Ectodermal cell (in vitro differentiated cells): ENCODE measurements around the gene HSPB1. TPM values are rescaled to one million over a fixed set of nuclear protein-coding genes. Genes with fewer than 3 reads are reported as not detected.

Experiments
- H3K27ac ChIP-seq: 2 replicates; pipeline ENCODE4 v1.7.0; 2013; ENCODE audit warnings: mild to moderate bottlenecking, low read depth, low read length; ENCODE audit not compliant: insufficient read depth, poor library complexity, severe bottlenecking
- H3K27me3 ChIP-seq: 2 replicates; pipeline ENCODE4 v1.7.0; 2013; ENCODE audit warnings: mild to moderate bottlenecking, low read length; ENCODE audit not compliant: insufficient read depth, control insufficient read depth, poor library complexity, severe bottlenecking
- H3K36me3 ChIP-seq: one replicate; pipeline ENCODE4 v1.7.0; 2013; ENCODE audit warnings: low read length; ENCODE audit not compliant: control insufficient read depth, insufficient read depth
- H3K4me1 ChIP-seq: one replicate; pipeline ENCODE4 v1.7.0; 2013; ENCODE audit warnings: low read length; ENCODE audit not compliant: control insufficient read depth, insufficient read depth
- H3K4me3 ChIP-seq: 2 replicates; pipeline ENCODE4 v1.7.0; 2013; ENCODE audit warnings: low read depth, low read length, control low read depth; ENCODE audit not compliant: insufficient read depth
- H3K9me3 ChIP-seq: 2 replicates; pipeline ENCODE4 v1.7.0; 2013; ENCODE audit warnings: mild to moderate bottlenecking, low read length, moderate library complexity; ENCODE audit not compliant: control insufficient read depth
- WGBS, 2 experiments: methylation state at CpG; one replicate each; pipeline ENCODE4 v1.1.7; 2013; ENCODE audit warnings: missing lambda C conversion rate in 2 of 2; 5-methylcytosine and 5-hydroxymethylcytosine counted together
- polyA plus RNA-seq, 4 experiments: library from polyadenylated mRNA; stranded (reverse); fragments of 50-300 nt; gene quantifications; one replicate each; pipeline ENCODE4 v1.2.3, GENCODE V29; 2013

Gene HSPB1
- polyA plus RNA-seq (2013, experiment 1 of 4), result 92.7 TPM
- polyA plus RNA-seq (2013, experiment 2 of 4), result 94.5 TPM
- 128 TPM for polyA plus RNA-seq (2013, experiment 3 of 4)
- 139 TPM for polyA plus RNA-seq (2013, experiment 4 of 4)

DNA sequence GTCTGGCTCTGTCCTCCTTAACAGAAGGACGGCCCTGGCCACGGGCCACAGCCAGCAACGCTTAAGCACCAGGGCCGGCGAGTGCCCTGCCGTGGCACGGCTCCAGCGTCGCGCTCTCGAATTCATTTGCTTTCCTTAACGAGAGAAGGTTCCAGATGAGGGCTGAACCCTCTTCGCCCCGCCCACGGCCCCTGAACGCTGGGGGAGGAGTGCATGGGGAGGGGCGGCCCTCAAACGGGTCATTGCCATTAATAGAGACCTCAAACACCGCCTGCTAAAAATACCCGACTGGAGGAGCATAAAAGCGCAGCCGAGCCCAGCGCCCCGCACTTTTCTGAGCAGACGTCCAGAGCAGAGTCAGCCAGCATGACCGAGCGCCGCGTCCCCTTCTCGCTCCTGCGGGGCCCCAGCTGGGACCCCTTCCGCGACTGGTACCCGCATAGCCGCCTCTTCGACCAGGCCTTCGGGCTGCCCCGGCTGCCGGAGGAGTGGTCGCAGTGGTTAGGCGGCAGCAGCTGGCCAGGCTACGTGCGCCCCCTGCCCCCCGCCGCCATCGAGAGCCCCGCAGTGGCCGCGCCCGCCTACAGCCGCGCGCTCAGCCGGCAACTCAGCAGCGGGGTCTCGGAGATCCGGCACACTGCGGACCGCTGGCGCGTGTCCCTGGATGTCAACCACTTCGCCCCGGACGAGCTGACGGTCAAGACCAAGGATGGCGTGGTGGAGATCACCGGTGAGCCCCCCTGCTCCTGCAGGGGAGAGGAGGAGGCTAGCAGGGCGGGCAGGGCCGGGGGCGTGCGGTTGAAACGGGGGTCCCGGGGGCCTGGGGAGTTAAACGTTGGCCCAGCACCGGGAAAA, at the start of gene HSPB1:
TSS of gene HSPB1 (plus strand) at position 327 of the 855 bp plus-strand sequence. CDS start at position 367, 40 bp downstream.
- Histone ChIP-seq H3K27me3 (peaks cover 23% of the 10 kb centered on the region), H3K9me3 (no peaks in the 10 kb centered on the region), H3K4me1 (peaks cover 18% of the 10 kb centered on the region), H3K36me3 (no peaks in the 10 kb centered on the region), H3K4me3 (peak within 1 kb of the TSS; percentile 27), H3K27ac (no peak within 1 kb of the TSS)
- WGBS, 2 experiments, result 1 to 2% methylated on average over 75 of the region's 75 CpGs

DNA sequence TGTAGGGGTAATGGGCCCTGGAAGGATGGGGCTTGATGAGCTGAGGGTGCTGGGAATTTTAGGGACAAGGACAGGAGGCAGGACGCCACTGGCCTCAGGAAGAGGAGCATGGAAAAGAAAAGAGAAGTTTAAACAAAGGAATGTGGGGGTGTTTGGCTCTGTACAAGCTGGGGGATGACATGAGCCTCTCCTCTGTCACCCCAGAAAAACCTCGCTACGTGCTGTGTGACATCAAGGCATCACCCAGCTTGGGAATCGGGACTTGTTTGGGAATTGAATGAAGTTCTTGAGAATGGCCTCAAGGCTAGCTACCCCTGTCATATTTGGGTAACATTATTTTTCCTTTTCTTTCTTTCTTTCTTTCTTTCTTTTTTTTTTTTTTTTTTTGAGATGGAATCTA, 47.7 kb upstream of the HSPB1 start:
- no peaks in the 10 kb centered on the region for H3K36me3 ChIP-seq
- H3K27me3 ChIP-seq, result no peaks in the 10 kb centered on the region
- no peaks in the 10 kb centered on the region for H3K9me3 ChIP-seq
- H3K27ac ChIP-seq, result no peak overlapping the region
- 86 to 94% methylated on average over 4 of the region's 4 CpGs for WGBS, 2 experiments
- H3K4me1 ChIP-seq, result peaks cover 12% of the 10 kb centered on the region
- no peak overlapping the region for H3K4me3 ChIP-seq

DNA sequence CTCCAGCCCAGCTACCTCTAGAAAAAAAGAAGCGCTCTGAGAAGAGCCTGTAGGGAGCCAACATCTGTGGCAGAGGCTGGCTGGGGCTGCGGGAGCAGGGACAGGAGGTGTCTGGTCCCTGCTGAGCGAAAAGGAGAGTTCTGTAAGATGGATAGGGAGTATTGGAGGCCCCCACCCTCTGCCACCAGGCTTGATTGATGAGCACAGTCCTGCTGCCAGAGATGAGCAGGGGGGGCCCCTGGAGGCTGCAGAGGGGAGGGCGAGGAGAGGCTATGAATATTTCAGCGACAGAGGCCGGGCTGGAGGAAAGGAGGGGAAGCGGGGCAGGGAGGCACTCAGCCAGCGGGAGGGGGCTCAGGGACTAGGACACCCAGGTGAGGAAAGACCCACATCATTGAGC, 44.5 kb upstream of the HSPB1 start:
- Histone ChIP-seq H3K27me3 (no peaks in the 10 kb centered on the region), H3K4me1 (peaks cover 4% of the 10 kb centered on the region), H3K36me3 (no peaks in the 10 kb centered on the region), H3K4me3 (no peak overlapping the region), H3K9me3 (no peaks in the 10 kb centered on the region), H3K27ac (no peak overlapping the region)
- WGBS, 2 experiments, result 59 to 60% methylated on average over 8 of the region's 8 CpGs

DNA sequence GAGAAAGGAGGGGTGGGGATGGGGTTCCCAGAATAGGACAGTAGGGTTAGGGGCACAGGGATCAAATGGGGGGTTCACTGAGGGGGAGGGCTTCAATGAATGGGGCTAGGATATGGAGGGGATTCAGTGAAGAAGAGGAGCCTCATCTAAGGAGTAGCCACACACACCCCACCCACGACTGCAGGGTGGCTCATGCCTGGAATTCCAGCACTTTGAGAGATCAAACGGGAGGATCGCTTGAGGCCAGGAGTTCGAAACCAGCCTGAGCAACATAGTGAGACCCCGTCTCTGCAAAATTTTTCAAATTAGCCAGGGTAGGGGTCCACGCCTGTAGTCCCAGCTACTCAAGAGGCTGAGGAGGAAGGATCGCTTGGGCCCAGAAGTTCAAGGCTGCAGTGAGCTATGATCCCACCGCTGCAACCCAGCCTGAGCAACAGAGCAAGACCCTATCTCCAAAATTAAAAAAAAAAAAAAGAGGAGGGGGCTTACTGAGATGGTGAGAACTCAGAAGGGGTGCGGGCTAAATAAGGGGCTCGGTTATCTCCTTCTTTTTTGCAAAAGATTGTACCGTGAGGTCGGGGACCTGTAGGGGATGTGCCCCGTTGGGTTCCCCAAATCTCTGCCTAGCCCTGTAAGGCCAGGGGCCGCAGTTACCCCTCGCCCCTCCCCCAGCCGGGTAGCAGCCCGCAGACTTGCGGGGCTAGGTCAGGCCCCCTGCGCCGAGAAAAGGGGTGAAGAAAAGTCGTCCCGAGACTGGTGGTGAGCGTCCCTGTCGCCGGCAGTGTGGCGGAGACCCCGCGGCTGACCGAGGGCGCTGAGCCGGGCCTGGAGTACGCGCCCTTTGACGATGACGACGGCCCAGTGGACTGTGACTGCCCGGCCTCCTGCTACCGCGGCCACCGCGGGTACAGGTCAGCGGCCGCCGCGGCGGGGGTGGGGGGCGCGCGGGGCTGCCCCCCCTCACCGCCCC, 43.1 kb upstream of the HSPB1 start:
- Histone ChIP-seq H3K27me3 (no peaks in the 10 kb centered on the region), H3K36me3 (no peaks in the 10 kb centered on the region), H3K9me3 (no peaks in the 10 kb centered on the region), H3K4me3 (peak overlapping the region; percentile 56), H3K4me1 (peaks cover 4% of the 10 kb centered on the region), H3K27ac (peak overlapping the region; percentile 60)
- WGBS, 2 experiments, result 18 to 19% methylated on average over 48 to 50 of the region's 50 CpGs

DNA sequence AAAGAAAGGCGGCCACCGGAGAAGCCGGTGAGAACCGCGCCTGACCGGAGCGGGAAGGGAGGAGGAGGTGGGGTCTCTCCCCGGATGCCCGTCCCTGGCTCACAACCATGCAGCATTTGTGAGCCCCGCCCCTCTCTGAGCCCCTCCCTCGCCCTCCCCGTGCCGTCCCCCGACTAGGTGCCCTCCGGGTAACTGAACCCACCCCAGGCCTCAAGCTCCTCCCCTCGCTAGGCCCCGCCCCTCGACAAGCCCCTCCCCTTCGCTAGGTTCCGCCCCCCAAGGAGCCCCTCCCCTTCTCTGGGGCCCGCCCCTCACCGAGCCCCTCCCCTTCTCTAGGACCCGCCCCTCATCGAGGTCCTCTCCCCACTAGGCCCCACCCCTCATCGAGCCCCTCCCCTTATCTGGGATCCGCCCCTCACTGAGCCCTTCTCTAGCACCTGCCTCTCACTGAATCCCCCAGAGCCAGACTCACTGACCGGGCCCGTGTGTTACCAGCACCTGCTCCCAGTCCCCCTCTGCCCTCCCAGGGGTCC, 42.2 kb upstream of the HSPB1 start:
- peak overlapping the region; percentile 56 for H3K4me3 ChIP-seq
- no peaks in the 10 kb centered on the region for H3K36me3 ChIP-seq
- no peaks in the 10 kb centered on the region for H3K27me3 ChIP-seq
- peaks cover 4% of the 10 kb centered on the region for H3K4me1 ChIP-seq
- H3K9me3 ChIP-seq, result no peaks in the 10 kb centered on the region
- no peak overlapping the region for H3K27ac ChIP-seq
- WGBS, 2 experiments, result 2% methylated on average over 26 to 28 of the region's 28 CpGs

DNA sequence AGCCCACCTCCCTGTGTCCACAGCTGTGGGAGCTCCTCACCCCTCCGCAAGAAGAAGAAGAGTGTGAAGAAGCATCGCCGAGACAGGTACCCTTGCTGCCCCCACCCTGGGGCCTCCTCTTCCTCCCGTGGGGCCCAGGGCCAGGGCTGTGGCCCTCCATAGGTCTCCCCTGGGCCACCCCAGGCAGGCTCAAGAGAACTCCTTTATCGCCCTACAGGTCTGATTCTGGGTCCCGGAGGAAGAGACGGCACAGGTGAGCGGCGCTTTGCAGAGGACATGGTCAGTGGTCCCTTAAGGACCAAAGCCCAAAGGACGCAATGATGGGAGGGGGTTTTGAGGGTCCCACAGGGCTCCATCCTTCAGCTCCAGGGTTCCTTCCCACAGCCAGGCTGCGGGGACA, 41.1 kb upstream of the HSPB1 start:
- Histone ChIP-seq H3K4me1 (peaks cover 4% of the 10 kb centered on the region), H3K27ac (no peak overlapping the region), H3K4me3 (no peak overlapping the region), H3K9me3 (no peaks in the 10 kb centered on the region), H3K36me3 (no peaks in the 10 kb centered on the region), H3K27me3 (no peaks in the 10 kb centered on the region)
- 94 to 95% methylated on average over 11 of the region's 11 CpGs for WGBS, 2 experiments

DNA sequence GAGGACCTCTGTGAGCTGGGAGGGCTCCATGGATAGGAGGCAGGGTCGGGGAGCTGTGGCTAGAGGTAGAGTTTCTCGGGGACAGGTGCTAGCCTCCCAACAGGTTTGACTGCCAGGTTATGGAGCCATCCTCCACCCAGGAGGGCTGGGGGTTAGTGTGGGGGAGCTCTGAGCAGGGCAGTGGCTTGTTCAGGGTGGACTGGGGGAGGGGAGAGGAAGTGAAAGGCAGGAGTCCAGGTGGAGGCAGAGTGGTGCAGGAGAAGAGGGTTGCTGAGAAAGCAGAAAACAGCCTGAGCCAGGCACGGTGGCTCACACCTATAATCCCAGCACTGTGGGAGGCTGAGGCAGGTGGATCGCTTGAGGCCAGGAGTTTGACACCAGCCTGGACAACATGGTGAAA, 40.5 kb upstream of the HSPB1 start:
- H3K27ac ChIP-seq, result no peak overlapping the region
- 70 to 74% methylated on average over 4 of the region's 4 CpGs for WGBS, 2 experiments
- no peaks in the 10 kb centered on the region for H3K36me3 ChIP-seq
- peaks cover 4% of the 10 kb centered on the region for H3K4me1 ChIP-seq
- H3K9me3 ChIP-seq, result no peaks in the 10 kb centered on the region
- H3K27me3 ChIP-seq, result peaks cover 5% of the 10 kb centered on the region
- H3K4me3 ChIP-seq, result no peak overlapping the region

DNA sequence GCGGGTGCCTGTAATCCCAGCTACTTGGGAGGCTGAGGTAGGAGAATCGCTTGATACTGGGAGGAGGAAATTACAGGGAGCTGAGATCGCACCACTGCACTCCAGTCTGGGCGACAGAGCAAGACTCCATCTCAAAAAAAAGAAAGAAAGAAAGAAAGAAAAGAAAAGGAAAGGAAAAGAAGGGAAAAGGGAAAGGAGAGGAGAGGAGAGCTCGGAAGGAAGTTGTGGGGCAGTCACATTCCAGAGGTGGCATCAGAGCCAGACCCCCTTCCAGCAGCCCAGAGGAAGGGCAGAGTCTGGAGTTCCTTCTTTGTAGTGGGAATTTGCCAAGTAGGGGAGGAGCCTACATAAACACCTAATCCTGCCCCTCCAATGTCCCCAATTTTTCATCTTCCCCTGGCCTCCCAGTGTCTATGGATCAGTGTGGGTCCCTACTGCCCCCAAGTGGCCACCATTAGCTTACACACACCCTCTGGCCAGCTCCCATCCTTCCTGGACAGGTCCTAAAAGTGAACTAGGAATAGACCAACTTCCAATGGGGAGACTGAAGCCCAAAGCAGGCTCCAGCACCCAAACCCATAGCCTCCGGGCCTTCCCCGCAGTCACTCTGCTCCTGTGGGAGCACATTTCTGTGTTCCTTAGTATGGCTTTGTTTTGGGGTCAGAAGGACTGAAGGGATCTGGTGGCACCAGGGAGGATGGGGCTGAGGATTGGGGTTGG, 39.6 kb upstream of the HSPB1 start:
- Histone ChIP-seq H3K27me3 (peaks cover 14% of the 10 kb centered on the region), H3K9me3 (no peaks in the 10 kb centered on the region), H3K36me3 (no peaks in the 10 kb centered on the region), H3K27ac (no peak overlapping the region), H3K4me3 (no peak overlapping the region), H3K4me1 (peaks cover 3% of the 10 kb centered on the region)
- 67 to 74% methylated on average over 7 of the region's 7 CpGs for WGBS, 2 experiments

DNA sequence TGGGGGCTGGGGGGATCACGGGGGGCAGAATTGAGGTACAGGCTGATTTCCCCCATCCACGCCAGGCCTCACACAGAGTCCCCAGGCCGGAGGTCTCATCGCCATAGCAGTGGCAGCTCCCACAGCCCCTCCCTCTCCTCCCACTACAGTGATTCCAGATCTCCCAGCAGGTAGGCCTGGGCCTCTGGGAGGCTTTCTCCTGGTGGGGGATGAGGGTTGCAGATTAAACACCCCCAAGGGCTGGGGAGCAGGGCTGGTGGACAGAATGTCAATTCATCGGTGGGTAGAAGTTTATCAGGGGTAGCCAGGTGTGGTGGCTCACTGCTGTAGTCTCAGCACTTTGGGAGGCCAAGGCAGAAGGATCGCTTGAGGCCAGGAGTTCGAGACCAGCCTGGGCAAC, 37.2 kb upstream of the HSPB1 start:
- Histone ChIP-seq H3K9me3 (no peaks in the 10 kb centered on the region), H3K4me1 (no peaks in the 10 kb centered on the region), H3K27ac (no peak overlapping the region), H3K27me3 (peaks cover 29% of the 10 kb centered on the region), H3K4me3 (no peak overlapping the region), H3K36me3 (no peaks in the 10 kb centered on the region)
- 92% methylated on average over 5 to 6 of the region's 7 CpGs for WGBS, 2 experiments
